Measurements from ENCODE around the gene LHX6.
A peak's percentile ranks its signal among the peaks of the same experiment; 100 is the strongest.

The LHX6 gene

DNA sequence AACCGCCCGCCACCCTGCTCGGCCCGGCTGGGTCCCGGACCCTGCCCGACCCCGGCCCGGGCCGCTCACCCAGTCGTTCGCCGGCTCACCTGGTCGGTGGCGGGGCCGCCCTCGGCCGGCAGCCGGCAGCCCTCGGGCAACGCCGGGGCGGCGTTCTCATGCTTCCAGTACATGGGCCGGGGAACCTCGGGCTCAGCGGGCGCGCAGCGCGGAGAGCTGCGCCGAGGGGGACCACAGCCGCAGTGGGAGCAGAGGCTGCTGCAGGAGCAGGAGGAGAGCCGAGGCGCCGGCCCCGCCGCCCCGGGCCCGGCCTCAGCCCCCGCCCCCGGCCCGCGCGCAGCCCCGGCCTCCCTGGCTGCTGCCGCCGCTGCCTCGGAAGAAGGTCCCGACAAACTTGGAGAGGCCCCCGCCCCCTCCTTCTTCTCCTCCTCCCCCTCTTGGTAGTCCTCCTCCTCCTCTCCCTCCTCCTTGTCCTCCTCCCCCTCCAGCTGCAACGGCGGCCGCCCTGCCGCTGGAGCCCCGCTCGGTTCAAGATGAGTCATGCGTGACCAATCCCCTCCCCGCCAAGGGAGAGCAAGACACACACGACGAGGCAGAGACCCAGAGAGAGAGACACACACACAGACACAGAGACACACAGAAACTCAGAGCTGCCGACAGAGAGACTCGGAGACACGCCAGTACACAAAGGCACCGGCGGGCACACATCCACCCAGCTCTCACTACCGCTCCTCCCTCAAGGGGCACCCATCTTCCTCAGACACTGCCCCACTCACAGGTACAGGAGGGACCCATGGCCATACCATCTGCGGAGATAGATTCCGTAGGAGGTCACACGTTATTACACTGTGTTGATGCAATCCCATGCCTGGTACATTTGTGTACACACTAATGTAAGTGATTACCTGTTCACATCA lies at the start of gene LHX6:
Gene LHX6 (minus strand): TSS at position 390 of the 917 bp plus-strand sequence. CDS start 217 bp downstream, at position 173.
- Histone ChIP-seq H3K9me3 (ENCODE audit: control insufficient read depth, insufficient read depth, low read depth, low read length) (no peaks in the 10 kb centered on the region), H3K27me3 (ENCODE audit: control insufficient read depth, insufficient read depth, low read length) (peaks cover 95% of the 10 kb centered on the region), H3K27ac (ENCODE audit: low read depth, low read length) (no peak within 1 kb of the TSS), H3K4me1 (ENCODE audit: control insufficient read depth, insufficient read depth, low read length) (peaks cover 11% of the 10 kb centered on the region; the same call in 1 of the 2 replicates), H3K9ac (ENCODE audit: low read length) (no peak within 1 kb of the TSS), H3K36me3 (ENCODE audit: control insufficient read depth, insufficient read depth, low read length) (no peaks in the 10 kb centered on the region), H3K4me3 (ENCODE audit: low read depth, low read length) (peak within 1 kb of the TSS; percentile 58)

DNA sequence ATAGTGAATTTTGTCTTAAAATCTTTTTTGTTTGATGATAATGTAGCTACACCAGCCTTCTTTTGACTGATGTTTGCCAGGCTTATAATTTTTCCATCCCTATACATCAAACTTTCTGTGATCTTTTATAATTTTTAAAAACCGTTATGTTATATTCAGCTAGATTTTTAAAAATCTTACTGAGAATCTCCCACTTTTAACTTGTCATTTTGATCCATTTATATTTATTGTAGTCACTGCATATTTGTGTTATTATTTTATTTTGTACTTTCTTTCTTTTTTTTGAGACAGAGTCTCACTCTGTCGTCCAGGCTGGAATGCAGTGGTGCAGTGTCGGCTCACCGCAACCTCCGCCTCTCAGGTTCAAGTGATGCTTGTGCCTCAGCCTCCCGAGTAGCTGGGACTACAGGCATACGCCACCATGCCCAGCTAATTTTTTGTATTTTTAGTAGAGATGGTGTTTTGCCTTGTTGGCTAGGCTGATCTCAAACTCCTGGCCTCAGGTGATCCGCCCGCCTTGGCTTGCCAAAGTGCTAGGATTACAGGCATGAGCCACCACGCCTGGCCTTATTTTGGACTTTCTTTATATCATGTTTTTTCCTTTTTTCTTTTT lies 48.6 kb upstream of the LHX6 start:
- Histone ChIP-seq H3K36me3 (ENCODE audit: control insufficient read depth, insufficient read depth, low read length) (peaks cover 37% of the 10 kb centered on the region), H3K4me1 (ENCODE audit: control insufficient read depth, insufficient read depth, low read length) (0 out of 2 replicates have a peak, but pooled peaks cover 6% of the 10 kb centered on the region), H3K27ac (ENCODE audit: low read depth, low read length) (no peak overlapping the region), H3K9me3 (ENCODE audit: control insufficient read depth, insufficient read depth, low read depth, low read length) (peaks cover 11% of the 10 kb centered on the region; the same call in 1 of the 2 replicates), H3K9ac (ENCODE audit: low read length) (no peak overlapping the region), H3K4me3 (ENCODE audit: low read depth, low read length) (no peak overlapping the region), H3K27me3 (ENCODE audit: control insufficient read depth, insufficient read depth, low read length) (no peaks in the 10 kb centered on the region)

DNA sequence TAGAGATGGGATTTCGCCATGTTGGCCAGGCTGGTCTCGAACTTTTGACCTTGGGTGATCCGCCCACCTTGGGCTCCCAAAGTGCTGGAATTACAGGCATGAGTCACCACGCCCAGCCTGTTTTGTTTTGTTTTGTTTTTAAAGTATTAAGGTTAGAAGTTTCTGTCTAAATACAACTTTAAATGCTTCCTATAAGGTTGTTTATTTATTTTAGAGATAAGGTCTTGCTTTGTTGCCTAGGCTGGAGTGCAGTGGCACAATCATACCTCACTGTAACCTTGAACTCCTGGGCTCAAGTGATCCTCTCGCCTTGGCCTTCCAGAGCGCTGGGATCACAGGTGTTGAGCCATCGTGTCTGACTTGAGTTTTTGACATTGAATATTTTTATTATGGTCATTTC lies 47.3 kb upstream of the LHX6 start:
- H3K4me1 ChIP-seq (ENCODE audit: control insufficient read depth, insufficient read depth, low read length): no peaks in the 10 kb centered on the region
- H3K4me3 ChIP-seq (ENCODE audit: low read depth, low read length): no peak overlapping the region
- H3K9me3 ChIP-seq (ENCODE audit: control insufficient read depth, insufficient read depth, low read depth, low read length): peaks cover 11% of the 10 kb centered on the region; the same call in 1 of the 2 replicates
- no peak overlapping the region for H3K9ac ChIP-seq (ENCODE audit: low read length)
- peaks cover 42% of the 10 kb centered on the region for H3K36me3 ChIP-seq (ENCODE audit: control insufficient read depth, insufficient read depth, low read length)
- H3K27me3 ChIP-seq (ENCODE audit: control insufficient read depth, insufficient read depth, low read length): no peaks in the 10 kb centered on the region
- no peak overlapping the region for H3K27ac ChIP-seq (ENCODE audit: low read depth, low read length)

DNA sequence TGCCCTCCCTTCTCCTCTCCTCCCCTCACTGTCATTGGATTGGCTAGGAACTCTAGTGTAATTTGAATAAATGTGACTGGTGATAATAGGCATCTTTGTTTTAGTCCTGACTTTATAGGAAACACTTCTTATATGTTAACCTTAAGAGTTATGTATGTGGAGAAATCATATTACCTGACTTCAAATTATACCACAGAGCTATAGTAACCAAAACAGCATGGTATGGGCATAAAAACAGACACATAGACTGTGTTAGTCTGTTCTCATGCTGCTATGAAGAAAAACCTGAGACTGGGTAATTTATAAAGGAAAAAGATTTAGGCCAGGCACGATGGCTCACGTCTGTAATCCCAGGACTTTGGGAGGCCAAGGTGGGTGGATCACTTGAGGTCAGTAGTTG lies 45.3 kb upstream of the LHX6 start:
- Histone ChIP-seq H3K9ac (ENCODE audit: low read length) (no peak overlapping the region), H3K9me3 (ENCODE audit: control insufficient read depth, insufficient read depth, low read depth, low read length) (peaks cover 11% of the 10 kb centered on the region; the same call in 1 of the 2 replicates), H3K4me3 (ENCODE audit: low read depth, low read length) (no peak overlapping the region), H3K27me3 (ENCODE audit: control insufficient read depth, insufficient read depth, low read length) (no peaks in the 10 kb centered on the region), H3K27ac (ENCODE audit: low read depth, low read length) (no peak overlapping the region), H3K4me1 (ENCODE audit: control insufficient read depth, insufficient read depth, low read length) (no peaks in the 10 kb centered on the region), H3K36me3 (ENCODE audit: control insufficient read depth, insufficient read depth, low read length) (peaks cover 43% of the 10 kb centered on the region)

DNA sequence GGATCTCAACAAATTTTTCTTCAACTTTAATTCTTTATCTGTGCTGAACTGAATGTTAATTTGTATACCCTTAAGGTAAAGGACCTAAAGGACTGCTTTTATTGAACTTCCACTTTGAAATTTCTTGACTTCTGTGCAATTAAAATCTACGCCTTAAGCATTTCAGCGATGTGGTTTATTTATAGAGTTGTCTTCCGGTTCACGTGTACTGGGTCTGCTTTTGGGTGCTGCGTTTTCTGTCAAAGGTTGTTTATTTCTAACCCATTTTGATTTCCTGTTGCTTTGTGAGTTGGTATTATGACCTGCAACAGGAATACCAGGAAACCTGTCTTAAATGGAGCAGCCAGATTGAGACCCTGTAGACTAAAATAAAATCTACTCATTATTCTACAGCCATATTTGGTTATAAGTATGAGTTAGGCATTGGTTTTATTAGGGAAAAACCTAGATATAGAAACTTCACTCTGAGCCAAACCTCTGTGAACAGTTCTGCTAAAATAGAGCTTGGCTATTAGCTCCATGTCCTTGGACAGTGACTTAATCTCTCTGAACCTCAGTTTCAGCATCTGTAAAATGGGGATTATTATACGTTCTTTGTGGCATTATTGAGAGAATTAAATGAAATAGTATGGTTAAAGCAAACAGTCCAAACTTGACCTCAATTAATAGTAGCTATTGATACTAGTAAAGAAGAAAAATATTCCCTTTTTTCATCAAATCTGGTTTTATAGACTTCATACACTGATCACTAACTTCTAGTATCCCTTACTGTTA lies 39.5 kb upstream of the LHX6 start:
- Histone ChIP-seq H3K27me3 (ENCODE audit: control insufficient read depth, insufficient read depth, low read length) (no peaks in the 10 kb centered on the region), H3K9me3 (ENCODE audit: control insufficient read depth, insufficient read depth, low read depth, low read length) (no peaks in the 10 kb centered on the region), H3K27ac (ENCODE audit: low read depth, low read length) (no peak overlapping the region), H3K4me1 (ENCODE audit: control insufficient read depth, insufficient read depth, low read length) (peaks cover 11% of the 10 kb centered on the region), H3K4me3 (ENCODE audit: low read depth, low read length) (no peak overlapping the region), H3K36me3 (ENCODE audit: control insufficient read depth, insufficient read depth, low read length) (peaks cover 25% of the 10 kb centered on the region), H3K9ac (ENCODE audit: low read length) (no peak overlapping the region)

DNA sequence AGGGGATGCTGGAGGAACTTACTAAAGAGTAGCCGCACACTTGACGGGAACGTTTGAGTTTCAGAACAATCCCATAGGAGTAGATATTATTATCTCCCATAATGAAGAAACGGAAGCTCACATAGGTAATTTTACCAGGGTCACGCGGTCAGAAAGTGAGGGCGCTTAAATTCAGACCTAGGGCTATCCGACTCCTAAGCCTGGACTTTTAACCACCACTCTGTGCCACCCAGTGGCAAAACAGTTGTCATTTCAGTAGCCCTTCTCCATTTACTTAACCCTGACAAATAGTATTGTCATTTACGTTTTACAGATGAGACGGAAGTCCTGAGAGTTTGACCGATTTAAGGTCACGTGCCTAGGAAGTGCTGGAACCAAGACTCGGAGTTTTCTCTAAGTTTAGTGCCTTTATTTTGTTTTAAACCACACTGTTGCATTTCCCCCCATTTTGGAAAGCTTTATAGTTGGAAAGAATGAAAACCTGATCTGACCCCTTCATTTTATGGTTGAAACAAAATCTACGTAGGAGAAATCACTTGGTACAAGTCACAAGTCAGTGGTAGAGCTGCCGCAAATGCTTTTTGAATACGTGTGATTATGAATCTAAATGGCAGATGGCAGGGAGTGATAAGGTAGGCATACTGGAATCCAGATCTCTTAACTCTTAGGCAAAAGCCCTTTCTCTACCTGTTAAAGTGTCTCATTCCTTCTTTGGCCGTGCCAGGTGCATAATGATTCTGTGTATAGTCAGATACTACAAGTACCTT lies 36.6 kb upstream of the LHX6 start:
- Histone ChIP-seq H3K9ac (ENCODE audit: low read length) (peak overlapping the region; percentile 93), H3K27me3 (ENCODE audit: control insufficient read depth, insufficient read depth, low read length) (no peaks in the 10 kb centered on the region), H3K36me3 (ENCODE audit: control insufficient read depth, insufficient read depth, low read length) (peaks cover 13% of the 10 kb centered on the region), H3K27ac (ENCODE audit: low read depth, low read length) (peak overlapping the region; percentile 67), H3K4me3 (ENCODE audit: low read depth, low read length) (peak overlapping the region; percentile 89), H3K9me3 (ENCODE audit: control insufficient read depth, insufficient read depth, low read depth, low read length) (no peaks in the 10 kb centered on the region), H3K4me1 (ENCODE audit: control insufficient read depth, insufficient read depth, low read length) (peaks cover 11% of the 10 kb centered on the region)

DNA sequence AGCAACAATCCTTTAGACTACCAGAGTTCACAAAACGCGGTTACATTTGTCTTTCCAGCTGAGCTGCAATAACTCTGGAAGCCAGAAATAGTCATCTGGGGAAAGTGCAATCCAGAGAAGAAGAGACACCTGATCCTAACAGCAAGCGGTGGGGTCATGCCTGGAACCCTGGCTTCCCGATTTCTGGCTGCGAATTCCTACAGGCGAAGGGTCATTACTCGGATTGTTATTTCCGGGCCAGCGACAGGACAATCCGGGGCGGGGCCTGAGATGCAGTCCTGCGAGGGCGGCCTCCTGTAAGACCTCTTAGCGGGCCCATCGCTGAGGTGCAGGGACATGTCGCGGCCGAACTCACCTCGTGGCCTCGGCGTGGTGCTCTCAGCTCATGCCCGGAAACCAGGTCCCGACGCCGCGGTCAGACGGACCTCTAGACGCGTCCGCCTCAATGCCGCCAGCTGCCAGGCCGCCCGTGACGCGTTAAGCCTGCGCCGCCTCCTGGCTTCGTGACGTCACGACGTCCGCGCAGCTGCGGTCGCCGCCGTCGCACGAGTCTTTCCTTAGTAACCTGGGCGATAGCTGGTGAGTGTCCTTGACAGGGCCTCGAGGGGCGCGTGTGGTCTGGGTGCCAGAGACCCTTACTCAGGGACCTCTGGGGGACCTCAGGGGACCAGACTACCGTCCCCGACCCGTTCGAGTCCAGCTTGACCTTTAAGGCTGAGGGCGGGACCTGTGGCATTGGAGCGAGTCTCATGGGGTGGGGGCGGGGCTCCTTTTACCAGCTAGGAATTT lies 35.8 kb upstream of the LHX6 start, which contains the start of the genes MRRF and RBM18:
Gene MRRF (plus strand): TSS at position 523 of the 789 bp plus-strand sequence. CDS start 6,010 bp downstream, outside the sequence.
Gene RBM18 (minus strand): TSS at position 481 of the 789 bp plus-strand sequence. CDS start 3,348 bp downstream, outside the sequence.
- Histone ChIP-seq H3K27ac (ENCODE audit: low read depth, low read length) (peak within 1 kb of the TSS; percentile 67), H3K36me3 (ENCODE audit: control insufficient read depth, insufficient read depth, low read length) (peaks cover 19% of the 10 kb centered on the region), H3K9ac (ENCODE audit: low read length) (peak within 1 kb of the TSS; percentile 93), H3K4me3 (ENCODE audit: low read depth, low read length) (peak within 1 kb of the TSS; percentile 89), H3K4me1 (ENCODE audit: control insufficient read depth, insufficient read depth, low read length) (peaks cover 11% of the 10 kb centered on the region), H3K9me3 (ENCODE audit: control insufficient read depth, insufficient read depth, low read depth, low read length) (no peaks in the 10 kb centered on the region), H3K27me3 (ENCODE audit: control insufficient read depth, insufficient read depth, low read length) (no peaks in the 10 kb centered on the region)

DNA sequence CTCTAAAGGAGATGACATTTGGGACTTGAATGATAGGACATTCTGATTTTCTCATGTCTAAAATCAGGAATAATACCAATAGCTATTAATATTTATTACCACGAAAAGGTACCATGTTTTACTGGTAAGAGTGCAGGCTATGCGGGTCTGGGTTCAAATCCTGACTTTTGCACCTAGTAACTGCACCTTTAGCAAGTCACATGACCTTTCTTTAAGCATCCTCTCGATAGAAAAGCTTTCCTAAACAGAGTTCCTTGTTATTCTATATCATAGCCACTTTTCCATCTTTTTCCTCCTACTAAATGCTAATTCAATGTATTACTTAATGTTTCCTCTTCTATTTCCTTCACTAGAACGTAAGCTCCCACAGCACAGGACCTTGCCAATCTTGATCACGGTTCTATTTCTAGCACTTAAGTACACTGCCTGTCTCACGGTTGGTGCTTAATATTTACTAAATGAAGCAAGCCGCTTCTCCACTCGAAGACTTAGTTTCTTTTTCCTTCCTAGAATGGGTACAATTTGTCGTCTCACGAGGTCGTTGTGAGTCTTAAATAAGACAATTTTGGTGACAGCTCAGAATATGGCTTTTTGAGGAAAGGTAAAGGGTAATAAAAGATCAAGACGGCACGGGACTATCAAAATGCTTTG lies 35.1 kb upstream of the LHX6 start:
- Histone ChIP-seq H3K36me3 (ENCODE audit: control insufficient read depth, insufficient read depth, low read length) (peaks cover 27% of the 10 kb centered on the region), H3K27ac (ENCODE audit: low read depth, low read length) (peak overlapping the region; percentile 67; the same call in 1 of the 2 replicates), H3K9me3 (ENCODE audit: control insufficient read depth, insufficient read depth, low read depth, low read length) (no peaks in the 10 kb centered on the region), H3K9ac (ENCODE audit: low read length) (peak overlapping the region; percentile 93), H3K4me3 (ENCODE audit: low read depth, low read length) (peak overlapping the region; percentile 89), H3K27me3 (ENCODE audit: control insufficient read depth, insufficient read depth, low read length) (no peaks in the 10 kb centered on the region), H3K4me1 (ENCODE audit: control insufficient read depth, insufficient read depth, low read length) (peaks cover 11% of the 10 kb centered on the region)

DNA sequence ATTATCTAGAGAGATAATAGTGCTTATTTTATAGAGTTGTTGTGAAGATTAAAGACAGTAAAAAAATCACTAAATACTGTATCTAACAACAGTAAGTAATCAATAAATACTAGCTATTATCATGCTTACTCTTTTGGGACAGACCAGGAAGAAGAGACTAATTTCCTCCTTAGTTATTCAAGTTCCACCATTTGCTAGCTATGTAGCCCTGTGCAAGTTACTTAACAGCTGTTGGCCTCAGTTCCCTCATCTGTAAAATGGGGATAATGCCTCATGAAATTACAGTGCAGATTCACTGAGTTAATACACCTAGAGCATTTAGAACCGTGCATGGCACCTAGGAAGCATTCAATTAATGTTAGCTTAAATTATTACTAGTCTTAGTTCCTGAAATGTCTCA lies 33.3 kb upstream of the LHX6 start:
- H3K27ac ChIP-seq (ENCODE audit: low read depth, low read length): no peak overlapping the region
- peaks cover 27% of the 10 kb centered on the region for H3K36me3 ChIP-seq (ENCODE audit: control insufficient read depth, insufficient read depth, low read length)
- no peaks in the 10 kb centered on the region for H3K9me3 ChIP-seq (ENCODE audit: control insufficient read depth, insufficient read depth, low read depth, low read length)

More for the DNA sequence above, 33.3 kb upstream of the LHX6 start:
- no peak overlapping the region for H3K9ac ChIP-seq (ENCODE audit: low read length)
- H3K4me1 ChIP-seq (ENCODE audit: control insufficient read depth, insufficient read depth, low read length): peaks cover 11% of the 10 kb centered on the region
- no peaks in the 10 kb centered on the region for H3K27me3 ChIP-seq (ENCODE audit: control insufficient read depth, insufficient read depth, low read length)
- H3K4me3 ChIP-seq (ENCODE audit: low read depth, low read length): no peak overlapping the region
